H9 (cell line): ENCODE data around the gene PPIF. TPM values are rescaled to one million over a fixed set of nuclear protein-coding genes. Genes with fewer than 3 reads are reported as not detected.

Experiments used
- DNase-seq: peaks from one replicate; pipeline ENCODE4 v3.0.0-alpha.2; 2017
- H2AFZ ChIP-seq: one replicate; pipeline ENCODE4 v1.6.1; 2013; ENCODE audit warnings: mild to moderate bottlenecking, low read length, control low read depth, moderate library complexity
- H2AK5ac ChIP-seq: 2 replicates; pipeline ENCODE4 v1.6.1; 2013; ENCODE audit warnings: low read length, control low read depth, mixed read lengths; ENCODE audit not compliant: insufficient read length
- H2BK120ac ChIP-seq: one replicate; pipeline ENCODE4 v1.6.1; 2013; ENCODE audit warnings: low read depth, mild to moderate bottlenecking, low read length, control low read depth, inconsistent platforms; ENCODE audit not compliant: poor library complexity, severe bottlenecking
- H2BK12ac ChIP-seq: 2 replicates; pipeline ENCODE4 v1.6.1; 2013; ENCODE audit warnings: low read length, control low read depth, mixed read lengths, low read depth; ENCODE audit not compliant: insufficient read length
- H2BK15ac ChIP-seq: 2 replicates; pipeline ENCODE4 v1.6.1; 2013; ENCODE audit warnings: low read depth, low read length, control low read depth
- H2BK20ac ChIP-seq: one replicate; pipeline ENCODE4 v1.6.1; 2013; ENCODE audit warnings: low read depth, mild to moderate bottlenecking, low read length, control low read depth, inconsistent platforms; ENCODE audit not compliant: poor library complexity, severe bottlenecking
- H2BK5ac ChIP-seq: 2 replicates; pipeline ENCODE4 v1.6.1; 2013; ENCODE audit warnings: low read length, control low read depth, mixed read lengths; ENCODE audit not compliant: insufficient read length
- H3K14ac ChIP-seq: 2 replicates; pipeline ENCODE4 v1.6.1; 2013; ENCODE audit warnings: low read length, control low read depth; ENCODE audit not compliant: insufficient read depth
- H3K18ac ChIP-seq: 2 replicates; pipeline ENCODE4 v1.6.1; 2013; ENCODE audit warnings: low read depth, mild to moderate bottlenecking, mixed read lengths, low read length, control low read depth; ENCODE audit not compliant: insufficient read length
- H3K23ac ChIP-seq: 2 replicates; pipeline ENCODE4 v1.6.1; 2013; ENCODE audit warnings: low read length, control low read depth, mixed read lengths, low read depth; ENCODE audit not compliant: insufficient read length
- H3K23me2 ChIP-seq: 2 replicates; pipeline ENCODE4 v1.6.1; 2013; ENCODE audit warnings: low read depth, mild to moderate bottlenecking, mixed read lengths, low read length, control low read depth; ENCODE audit not compliant: insufficient read length, poor library complexity, severe bottlenecking
- H3K27ac ChIP-seq: 2 replicates; pipeline ENCODE4 v1.5.1; 2013; ENCODE audit warnings: low read length, control low read depth, mixed read lengths, low read depth; ENCODE audit not compliant: insufficient read length
- H3K27me3 ChIP-seq: 2 replicates; pipeline ENCODE4 v1.6.1; 2013; ENCODE audit warnings: low read length, control low read depth, inconsistent platforms; ENCODE audit not compliant: insufficient read depth
- H3K4ac ChIP-seq: 2 replicates; pipeline ENCODE4 v1.6.1; 2013; ENCODE audit warnings: low read depth, mild to moderate bottlenecking, control low read depth, inconsistent platforms, low read length, moderate library complexity
- H3K4me1 ChIP-seq: 2 replicates; pipeline ENCODE4 v1.6.1; 2013; ENCODE audit warnings: low read length, control low read depth, inconsistent platforms; ENCODE audit not compliant: insufficient read depth
- H3K4me2 ChIP-seq: 2 replicates; pipeline ENCODE4 v1.6.1; 2013; ENCODE audit warnings: low read length, control low read depth, mixed read lengths; ENCODE audit not compliant: insufficient read length, insufficient read depth
- H3K56ac ChIP-seq: 2 replicates; pipeline ENCODE4 v1.6.1; 2013; ENCODE audit warnings: low read depth, mild to moderate bottlenecking, mixed read lengths, low read length, control low read depth; ENCODE audit not compliant: insufficient read length
- H3K79me1 ChIP-seq: 2 replicates; pipeline ENCODE4 v1.6.1; 2013; ENCODE audit warnings: low read depth, mild to moderate bottlenecking, moderate library complexity, low read length, control low read depth, inconsistent platforms; ENCODE audit not compliant: insufficient read depth, poor library complexity, severe bottlenecking
- H3K79me2 ChIP-seq: 2 replicates; pipeline ENCODE4 v1.6.1; 2013; ENCODE audit warnings: low read length, control low read depth, inconsistent platforms; ENCODE audit not compliant: insufficient read depth
- H3K9ac ChIP-seq: 2 replicates; pipeline ENCODE4 v1.6.1; 2013; ENCODE audit warnings: low read length, control low read depth, mixed read lengths; ENCODE audit not compliant: insufficient read length; ENCODE audit errors: extremely low read depth
- H3K9me3 ChIP-seq: one replicate; pipeline ENCODE4 v1.6.1; 2013; ENCODE audit warnings: low read depth, low read length, inconsistent platforms; ENCODE audit not compliant: control insufficient read depth
- H3T11ph ChIP-seq: one replicate; pipeline ENCODE4 v1.6.1; 2013; ENCODE audit warnings: mild to moderate bottlenecking, low read length, control low read depth, inconsistent platforms
- H4K20me1 ChIP-seq: one replicate; pipeline ENCODE4 v1.6.1; 2013; ENCODE audit not compliant: control insufficient read depth, insufficient read length, insufficient read depth
- H4K5ac ChIP-seq: 2 replicates; pipeline ENCODE4 v1.6.1; 2013; ENCODE audit warnings: low read depth, mild to moderate bottlenecking, mixed read lengths, low read length, control low read depth; ENCODE audit not compliant: insufficient read length
- H4K8ac ChIP-seq: replicated peaks from 2 replicates; pipeline ENCODE4 v1.6.1; 2013; ENCODE audit warnings: low read length, control low read depth, mixed read lengths, low read depth; ENCODE audit not compliant: insufficient read length
- H4K91ac ChIP-seq: 2 replicates; pipeline ENCODE4 v1.6.1; 2013; ENCODE audit warnings: low read depth, mild to moderate bottlenecking, moderate library complexity, mixed read lengths, low read length, control low read depth; ENCODE audit not compliant: insufficient read length
- H3K27ac Mint-ChIP-seq, 3 experiments: 2 replicates in 2 of 3; 3 replicates in 1 of 3; pipeline ENCODE4 v1.8.0; 2020 to 2021; ENCODE audit warnings: mixed read lengths in 3 of 3, mild to moderate bottlenecking in 1 of 3, moderate library complexity in 1 of 3
- H3K27me3 Mint-ChIP-seq: 2 replicates; pipeline ENCODE4 v1.8.0; 2021; ENCODE audit warnings: low read depth, mild to moderate bottlenecking, moderate library complexity, mixed read lengths
- H3K36me3 Mint-ChIP-seq, 3 experiments: 2 replicates in 2 of 3; 3 replicates in 1 of 3; pipeline ENCODE4 v1.8.0; 2020 to 2021; ENCODE audit warnings: low read depth in 3 of 3, mixed read lengths in 3 of 3; ENCODE audit not compliant: insufficient read depth in 1 of 3
- H3K4me1 Mint-ChIP-seq, 2 experiments: 2 replicates each; pipeline ENCODE4 v1.8.0; 2020; ENCODE audit warnings: mixed read lengths in 2 of 2
- H3K4me3 Mint-ChIP-seq, 2 experiments: 2 replicates in 1 of 2; 3 replicates in 1 of 2; pipeline ENCODE4 v1.8.0; 2020 to 2021; ENCODE audit warnings: mild to moderate bottlenecking in 2 of 2, mixed read lengths in 2 of 2, moderate library complexity in 1 of 2
- H3K9me3 Mint-ChIP-seq, 2 experiments: 2 replicates in 1 of 2; 3 replicates in 1 of 2; pipeline ENCODE4 v1.8.0; 2020; ENCODE audit warnings: mild to moderate bottlenecking in 2 of 2, mixed read lengths in 2 of 2, moderate library complexity in 1 of 2
- CTCF ChIP-seq: fragments of 200-600 bp; sonication (generic); conservative IDR thresholded peaks from 3 replicates; pipeline ENCODE4 v1.8.0; 2021; ENCODE audit warnings: antibody characterized with exemption, mild to moderate bottlenecking
- WGBS: extraction: QIAGEN DNeasy Blood & Tissue Kit; methylation state at CpG from one replicate; pipeline ENCODE4 v1.1.7; 2013; ENCODE audit warnings: missing lambda C conversion rate, low lambda C conversion rate, mixed read lengths; ENCODE audit not compliant: insufficient read length; ENCODE audit errors: extremely low coverage; 5-methylcytosine and 5-hydroxymethylcytosine counted together
- total RNA-seq: library from RNA; stranded (reverse); gene quantifications from 2 replicates; pipeline ENCODE4 v1.2.1, GENCODE V29; 2021

PPIF gene
- total RNA-seq, 1 experiment from 2014 or later, result 79.7 TPM

- Histone ChIP-seq H3K9me3 (no peaks in the 10 kb centered on the region), H3K14ac (no peak overlapping the region), H4K8ac (no peak overlapping the region), H3K4me1 (no peaks in the 10 kb centered on the region), H4K91ac (no peak overlapping the region), H3K27me3 (no peaks in the 10 kb centered on the region), H4K5ac (no peak overlapping the region), H2BK12ac (no peak overlapping the region), H2AFZ (no peak overlapping the region), H3K4ac (no peak overlapping the region), H2BK20ac (no peak overlapping the region), H3K79me1 (no peaks in the 10 kb centered on the region), H3K23me2 (no peaks in the 10 kb centered on the region), H3K4me2 (no peak overlapping the region), H3K23ac (no peak overlapping the region), H4K20me1 (no peaks in the 10 kb centered on the region), H3K9ac (no peak overlapping the region), H2BK15ac (no peak overlapping the region), H2BK120ac (no peak overlapping the region), H3K18ac (no peak overlapping the region), H3T11ph (no peak overlapping the region), H3K79me2 (no peaks in the 10 kb centered on the region), H2AK5ac (no peak overlapping the region), H3K56ac (no peak overlapping the region), H2BK5ac (no peak overlapping the region), H3K27ac (no peak overlapping the region)
- peaks cover 0 to 4% of the 10 kb centered on the region in 2 experiments; a peak in 1 of 5 replicates for H3K9me3 Mint-ChIP-seq
- H3K27ac Mint-ChIP-seq, result no peak overlapping the region
- H3K4me3 Mint-ChIP-seq, result no peak overlapping the region
- peaks cover 14 to 22% (median 19%) of the 10 kb centered on the region in 3 experiments; a peak in 6 of 7 replicates for H3K36me3 Mint-ChIP-seq
- H3K27me3 Mint-ChIP-seq, result peaks cover 13% of the 10 kb centered on the region
- H3K4me1 Mint-ChIP-seq, result no peaks in the 10 kb centered on the region
- no CpG with 5 or more reads among the region's 6 CpGs for WGBS
- TF ChIP-seq CTCF, result no peak
- DNase-seq, result peak; percentile 22
Observed at GRCh38 chr10:79359816-79360498, 12.7 kb downstream of the PPIF start.
